Fibroblast of skin of scalp (primary cell): ENCODE data around the gene WDR12. TPM values are rescaled to one million over a fixed set of nuclear protein-coding genes. Genes with fewer than 3 reads are reported as not detected.
A peak's percentile ranks its signal among the peaks of the same experiment; 100 is the strongest.
"Not testable (repeated sequence)": the region's sequence is repeated elsewhere in the genome, so short reads cannot be mapped to it uniquely, and the experiment has no call there.

ENCODE experiments used
- DNase-seq: peaks from one replicate; pipeline ENCODE4 v3.0.0-alpha.2; 2013
- polyA plus RNA-seq, 2 experiments: library from polyadenylated mRNA; unstranded; fragments of 120-200 nt; gene quantifications; one replicate each; pipeline ENCODE4 v1.2.1, GENCODE V29; 2013; ENCODE audit not compliant: insufficient read length in 2 of 2

WDR12 gene
- 52.5 TPM for polyA plus RNA-seq (2013, experiment 1 of 2; ENCODE audit: insufficient read length)
- polyA plus RNA-seq (2013, experiment 2 of 2; ENCODE audit: insufficient read length) = 57.1 TPM

DNA sequence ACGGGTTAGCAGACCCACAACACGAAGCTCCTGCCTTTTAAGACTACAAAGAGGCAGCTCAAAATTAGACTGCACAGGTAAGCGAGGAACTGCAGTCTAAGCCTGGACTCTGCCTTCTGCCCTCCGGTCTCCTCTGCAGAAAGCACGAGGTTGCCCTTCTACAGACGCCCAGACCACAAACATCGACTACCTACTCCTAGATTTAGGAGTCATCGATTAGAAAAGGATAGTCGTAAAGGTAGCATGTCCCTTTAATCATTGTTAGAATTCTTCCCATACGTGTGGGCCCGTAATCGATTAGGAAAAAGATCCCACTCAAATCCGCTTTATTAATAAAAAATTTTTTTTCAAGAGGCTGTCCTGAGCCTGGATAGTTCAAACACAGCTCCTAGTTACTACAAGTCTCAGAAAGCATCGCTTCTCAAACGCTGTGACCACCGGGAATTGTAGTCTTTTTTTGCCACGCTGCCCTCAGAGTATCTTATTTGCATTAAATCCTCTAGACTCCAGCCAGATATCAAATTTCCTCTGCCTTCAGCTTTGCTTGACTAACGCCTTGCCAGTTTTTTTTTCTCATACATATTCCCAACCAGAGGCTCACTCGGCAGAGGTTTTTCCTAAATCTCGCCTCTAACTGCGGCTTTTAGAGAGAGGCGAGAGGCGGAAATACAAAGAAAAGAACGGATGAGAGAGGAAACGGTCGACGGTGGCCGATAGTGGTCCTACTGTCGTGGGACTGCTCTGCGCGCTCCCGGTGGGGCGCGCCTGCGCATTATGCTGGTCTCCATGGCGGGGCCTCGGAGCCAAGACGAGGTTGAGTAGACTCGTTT is at the start of gene WDR12, which contains the start of gene CARF:
Gene WDR12, minus strand, starts transcription at position 162 of the 830 bp plus-strand sequence. CDS start 197 bp downstream, outside the sequence.
Gene CARF, plus strand, starts transcription at position 764 of the 830 bp plus-strand sequence. CDS start 29,628 bp downstream, outside the sequence.
- peak; percentile 95 for DNase-seq

DNA sequence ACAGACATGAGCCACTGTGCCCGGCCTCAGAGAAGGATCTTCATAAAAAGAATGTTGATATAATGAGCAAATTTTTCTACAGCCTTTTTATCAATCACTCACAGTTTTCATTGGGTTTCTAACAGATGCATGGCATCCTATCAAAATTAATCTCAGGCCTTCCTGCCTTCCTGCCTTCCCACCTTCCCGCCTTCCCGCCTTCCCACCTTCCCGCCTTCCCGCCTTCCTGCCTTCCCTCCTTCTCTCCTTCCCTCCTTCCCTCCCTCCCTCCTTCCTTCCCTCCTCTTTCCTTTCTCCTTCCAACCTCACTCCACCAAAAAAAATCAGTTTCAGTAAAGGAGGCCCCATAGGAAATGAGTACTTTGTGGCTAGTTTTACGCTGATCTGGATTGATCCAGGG is 49.1 kb upstream of the WDR12 start:
- DNase-seq = no peak

DNA sequence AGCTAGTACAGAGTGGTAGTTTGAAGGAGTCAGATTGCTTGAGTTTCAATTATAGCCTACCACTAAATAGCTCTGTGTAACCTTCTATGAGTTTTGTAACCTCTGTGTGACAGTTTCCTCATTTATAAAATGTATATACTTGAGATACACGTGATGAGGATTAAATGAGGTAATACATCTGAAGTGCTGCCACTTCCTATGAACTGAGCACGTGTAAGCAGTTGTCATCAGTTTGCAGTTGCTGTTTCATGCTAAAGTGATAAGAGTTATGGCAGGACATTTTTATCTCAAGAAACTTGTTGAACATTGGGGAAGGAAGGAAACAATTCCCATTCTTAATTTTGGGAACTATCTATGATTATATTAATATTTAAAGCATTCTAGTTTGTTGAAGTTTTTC is 39.1 kb upstream of the WDR12 start:
- DNase-seq = no peak

GRCh38 chr2:202949333-202949732 is 37.9 kb upstream of the WDR12 start:
- not testable (repeated sequence) for DNase-seq

GRCh38 chr2:202945497-202945896 is 34.0 kb upstream of the WDR12 start:
- DNase-seq = no peak

DNA sequence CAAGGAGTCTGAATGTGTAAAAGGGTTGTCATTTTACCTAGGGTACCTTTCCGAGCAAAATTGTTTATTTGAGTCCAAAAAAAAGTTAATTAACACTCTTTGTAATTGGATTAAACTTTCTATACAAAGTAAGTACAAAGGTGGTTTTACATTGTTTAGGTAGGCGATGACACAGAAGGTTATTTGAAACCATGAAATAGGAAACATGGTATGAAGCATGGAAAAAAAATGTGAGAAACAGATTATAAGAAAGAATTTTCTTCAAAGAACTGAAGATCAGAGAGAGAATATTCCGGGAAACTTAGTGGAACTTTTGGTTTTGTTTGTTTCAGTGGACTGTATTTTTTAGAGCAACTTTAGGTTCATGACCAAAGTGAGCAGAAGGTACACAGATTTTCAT is 33.3 kb upstream of the WDR12 start:
- no peak for DNase-seq

DNA sequence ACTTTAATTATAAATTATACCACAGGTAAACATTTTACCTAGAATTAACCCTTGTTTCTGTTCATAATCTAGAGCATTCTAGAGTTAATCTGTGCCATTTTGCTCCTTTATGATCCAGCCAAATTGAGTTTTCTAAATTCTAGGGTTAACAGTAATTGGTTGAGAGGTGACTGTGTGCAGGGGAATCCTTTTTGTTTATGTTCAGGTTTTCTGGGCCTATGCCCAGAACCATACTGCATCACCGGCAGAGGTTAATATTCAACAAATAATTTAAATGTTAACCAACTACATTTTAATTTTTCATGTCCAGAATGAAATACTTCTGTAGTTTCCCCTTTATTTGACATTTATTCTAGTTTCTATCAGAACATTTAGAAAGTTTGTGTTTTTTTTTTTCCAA is 32.9 kb upstream of the WDR12 start:
- DNase-seq = peak; percentile 5

DNA sequence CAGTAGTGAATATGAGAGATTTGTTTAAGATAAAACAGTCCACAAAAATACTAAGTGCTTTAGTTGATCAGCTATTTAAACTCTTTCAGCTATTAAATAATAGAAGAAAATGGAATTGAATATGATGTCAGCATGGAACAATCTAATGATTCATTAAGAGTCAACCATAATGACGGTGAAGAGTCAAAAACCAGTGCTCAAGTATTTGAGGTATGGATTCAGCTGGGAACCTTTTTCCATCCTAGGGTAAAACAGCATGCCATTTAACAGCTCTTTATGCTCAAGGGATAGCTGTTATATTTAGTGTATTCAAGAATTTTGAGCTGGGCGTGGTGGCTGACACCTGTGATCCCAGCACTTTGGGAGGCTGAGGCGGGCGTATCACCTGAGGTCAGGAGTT is 30.3 kb upstream of the WDR12 start:
- DNase-seq = peak; percentile 42

GRCh38 chr2:202938960-202939359 is 27.5 kb upstream of the WDR12 start:
- no peak for DNase-seq

DNA sequence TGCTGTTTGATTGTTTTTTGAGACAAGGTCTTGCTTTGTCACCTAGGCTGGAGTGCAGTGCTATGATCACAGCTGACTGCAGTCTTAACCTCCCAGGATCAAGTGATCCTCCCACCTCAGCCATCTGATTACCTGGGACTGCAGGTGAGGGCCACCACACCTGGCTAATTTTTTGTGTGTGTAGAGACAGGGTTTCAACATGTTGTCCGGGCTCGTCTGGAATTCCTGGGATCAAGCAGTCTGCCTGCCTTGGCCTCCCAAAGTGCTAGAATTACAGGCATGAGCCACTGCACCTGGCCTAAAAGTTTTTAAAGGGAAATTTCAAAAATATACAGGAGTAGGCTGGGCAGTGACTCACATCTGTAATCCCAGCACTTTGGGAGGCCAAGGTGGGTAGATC is 23.0 kb upstream of the WDR12 start:
- no peak for DNase-seq

GRCh38 chr2:202933958-202934357 is 22.5 kb upstream of the WDR12 start:
- no peak for DNase-seq

GRCh38 chr2:202933139-202933510 is 21.7 kb upstream of the WDR12 start:
- DNase-seq = no peak

DNA sequence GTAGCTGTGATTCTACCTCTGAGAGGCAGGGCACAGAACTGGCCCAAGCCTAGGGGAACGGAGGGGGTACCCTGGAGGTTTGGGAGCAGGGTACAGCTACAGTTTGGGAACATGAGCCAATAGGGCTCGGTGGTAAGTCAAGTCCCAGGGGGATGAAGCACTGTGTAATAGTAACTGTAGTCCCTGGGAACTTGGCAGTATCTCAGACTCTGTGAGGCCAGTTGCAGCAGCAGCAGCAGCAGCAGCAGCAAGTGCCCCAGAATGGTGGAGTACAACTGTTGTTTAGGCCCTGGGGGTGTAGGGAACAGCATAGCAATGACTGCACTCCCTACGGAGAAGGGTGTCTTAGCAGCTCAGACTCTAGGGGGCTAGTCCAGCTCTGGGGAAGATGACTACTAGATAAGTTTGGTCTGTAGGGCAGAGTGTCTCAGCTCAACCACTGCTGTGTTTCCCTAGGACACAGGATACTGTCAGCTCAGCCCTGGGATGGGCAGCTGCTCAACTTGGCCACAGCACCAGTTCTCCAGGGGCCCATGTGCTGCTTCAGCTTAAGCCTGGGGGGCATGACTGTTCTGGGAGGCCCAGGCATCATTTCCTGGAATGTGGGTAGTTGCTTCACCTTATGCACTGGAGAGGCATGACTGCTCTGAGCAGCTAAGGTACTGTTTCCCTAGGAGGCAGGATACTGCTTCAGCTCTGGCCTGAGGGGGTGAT is 21.1 kb upstream of the WDR12 start:
- DNase-seq = peak; percentile 18

DNA sequence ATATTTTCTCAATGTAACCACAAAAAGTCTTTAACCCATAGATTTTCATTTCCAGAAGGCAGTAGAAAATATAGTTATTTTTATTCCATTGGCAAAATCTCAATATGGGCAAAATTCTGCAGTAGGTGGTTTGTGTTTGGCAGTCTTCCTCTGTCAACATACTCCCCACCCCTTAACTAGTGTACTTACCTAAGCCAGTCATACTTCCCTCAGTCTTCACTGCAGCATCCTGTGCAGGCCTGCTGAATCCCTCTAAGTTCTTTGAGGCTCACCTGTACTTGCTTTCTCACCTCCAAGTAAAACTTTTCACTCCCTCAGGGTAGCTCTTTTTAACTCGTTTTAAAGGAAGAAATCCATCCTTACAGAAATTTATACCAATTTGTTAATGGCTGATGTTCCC is 7.4 kb upstream of the WDR12 start:
- no peak for DNase-seq

DNA sequence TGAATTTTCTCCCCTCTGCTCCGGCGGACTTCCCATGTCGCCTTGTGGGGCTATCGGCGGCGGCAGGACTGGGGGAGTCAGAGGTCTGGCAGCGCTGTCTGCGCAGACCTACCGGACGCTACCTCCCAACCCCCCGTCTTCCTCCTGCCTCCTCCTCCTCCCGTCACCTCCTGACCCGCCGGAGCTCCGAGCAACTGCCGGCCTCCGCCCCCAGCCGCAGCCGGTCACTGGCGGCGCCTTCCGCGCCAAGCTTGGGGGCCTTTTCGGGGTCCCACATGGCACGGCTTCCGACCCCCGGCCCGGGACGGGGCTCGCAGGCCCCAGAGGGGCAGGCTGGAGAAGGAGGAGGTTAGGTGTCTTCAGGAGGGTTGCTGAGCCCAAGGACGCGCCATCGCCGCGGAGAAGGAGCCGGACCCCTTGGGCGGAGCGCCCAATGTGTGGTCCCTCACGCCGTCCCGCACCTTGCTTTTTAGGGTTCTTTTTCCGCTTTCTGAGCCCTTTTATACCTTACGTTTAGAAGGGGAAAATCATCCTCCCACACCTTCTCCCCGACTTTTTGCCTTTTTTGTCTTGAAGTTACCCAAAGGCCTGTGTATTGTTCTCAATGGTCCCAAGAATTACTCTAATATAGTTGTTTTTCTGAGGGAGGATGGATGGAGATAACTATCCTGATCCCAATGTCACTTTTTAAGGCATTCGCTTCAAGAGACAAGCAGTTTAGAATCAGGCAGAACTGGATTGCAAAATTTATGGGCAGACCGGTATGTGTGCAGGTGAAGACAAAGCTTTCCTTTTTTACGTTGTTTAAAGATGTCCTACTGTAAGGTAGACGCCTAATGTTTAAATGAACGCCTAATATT is 1.1 kb upstream of the WDR12 start:
- not testable (repeated sequence) for DNase-seq

DNA sequence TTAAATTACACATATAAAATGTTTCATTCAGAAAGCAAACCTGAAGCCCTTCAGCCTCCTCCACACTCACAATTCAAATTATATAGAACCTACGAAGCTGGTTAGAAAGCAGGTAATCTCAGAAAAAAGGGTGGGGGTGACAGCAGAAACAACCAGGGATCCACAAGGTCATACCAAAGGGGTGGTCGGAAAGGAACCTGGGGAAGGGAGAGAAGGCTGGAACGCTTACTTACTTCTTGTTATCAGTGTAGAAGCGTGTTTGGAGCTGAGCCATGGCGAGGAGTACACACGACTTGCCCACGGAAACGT is 316 bp downstream of the WDR12 start:
- DNase-seq = no peak

GRCh38 chr2:202910698-202911097 is 775 bp downstream of the WDR12 start:
- no peak for DNase-seq

GRCh38 chr2:202910250-202910649 is 1.2 kb downstream of the WDR12 start:
- DNase-seq = not testable (repeated sequence)

- DNase-seq = peak; percentile 1
These were observed 1.9 kb downstream of the WDR12 start for GRCh38 chr2:202909394-202910192.

DNA sequence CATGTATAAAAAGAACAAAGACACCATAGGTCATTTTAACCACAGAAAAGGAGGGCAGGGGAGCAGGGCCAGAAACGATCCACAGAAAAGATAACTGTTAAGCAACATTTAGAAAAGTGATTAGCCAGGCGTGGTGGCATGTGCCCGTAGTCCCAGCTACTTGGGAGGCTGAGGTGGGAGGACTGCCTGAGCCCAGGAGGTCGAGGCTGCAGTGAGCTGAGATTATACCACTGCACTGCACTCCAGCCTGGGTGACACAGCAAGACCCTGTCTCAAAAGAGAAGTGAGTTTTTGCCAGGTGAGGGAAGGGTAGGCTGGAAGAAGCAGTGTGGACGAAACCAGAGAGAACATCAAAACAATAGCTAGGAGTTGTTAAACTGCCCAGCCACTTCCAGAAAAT is 3.3 kb downstream of the WDR12 start:
- DNase-seq = no peak

- DNase-seq = not testable (repeated sequence)
These were observed 6.0 kb downstream of the WDR12 start for GRCh38 chr2:202905507-202905906.

DNA sequence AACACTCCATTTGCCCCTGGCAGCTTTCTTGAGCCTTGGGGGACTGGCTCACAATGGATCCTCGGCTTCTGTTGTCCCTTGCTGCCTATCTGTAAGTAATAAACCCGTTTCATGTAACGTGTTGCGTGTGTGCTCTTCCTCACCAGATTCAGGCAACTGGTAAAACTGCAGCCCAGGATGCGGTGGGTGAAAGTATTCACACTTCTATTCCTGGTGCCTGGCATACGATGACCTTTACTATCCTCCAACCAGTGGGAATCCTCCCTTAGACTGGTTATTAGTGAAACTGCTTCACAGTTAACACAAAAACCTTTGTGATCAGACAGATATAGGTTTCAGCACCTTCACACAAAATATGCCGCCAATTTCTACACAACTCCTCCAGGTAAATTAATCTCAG is 26.3 kb downstream of the WDR12 start:
- no peak for DNase-seq
